Neuronal stem cell (in vitro differentiated cells): ENCODE results near the gene MAP3K4.

Experiments used
- DNase-seq: peaks from one replicate; pipeline ENCODE4 v3.0.0-alpha.2; 2013; ENCODE audit warnings: low spot score
- H2AFZ ChIP-seq: one replicate; pipeline ENCODE4 v1.6.1; 2013; ENCODE audit warnings: mild to moderate bottlenecking, low read length, inconsistent platforms
- H2AK5ac ChIP-seq: 2 replicates; pipeline ENCODE4 v1.6.1; 2013; ENCODE audit warnings: low read depth, mild to moderate bottlenecking, inconsistent platforms, low read length, moderate library complexity, mixed read lengths
- H2BK120ac ChIP-seq: 2 replicates; pipeline ENCODE4 v1.6.1; 2013; ENCODE audit warnings: low read depth, mild to moderate bottlenecking, inconsistent platforms, low read length, moderate library complexity, mixed read lengths
- H2BK12ac ChIP-seq: one replicate; pipeline ENCODE4 v1.6.1; 2013; ENCODE audit warnings: low read length, inconsistent platforms
- H2BK15ac ChIP-seq: 2 replicates; pipeline ENCODE4 v1.6.1; 2013; ENCODE audit warnings: mild to moderate bottlenecking, low read length, inconsistent platforms, mixed read lengths
- H2BK5ac ChIP-seq: one replicate; pipeline ENCODE4 v1.6.1; 2013; ENCODE audit warnings: inconsistent platforms, mild to moderate bottlenecking, low read length, moderate library complexity
- H3K14ac ChIP-seq: one replicate; pipeline ENCODE4 v1.6.1; 2013; ENCODE audit warnings: low read length, inconsistent platforms
- H3K18ac ChIP-seq: 2 replicates; pipeline ENCODE4 v1.6.1; 2013; ENCODE audit warnings: low read length, inconsistent platforms
- H3K23ac ChIP-seq: 2 replicates; pipeline ENCODE4 v1.6.1; 2013; ENCODE audit warnings: low read depth, mild to moderate bottlenecking, mixed read lengths, low read length, inconsistent platforms; ENCODE audit not compliant: poor library complexity
- H3K27ac ChIP-seq: replicated peaks from 3 replicates; pipeline ENCODE4 v1.5.1; 2013; ENCODE audit warnings: low read length, inconsistent platforms
- H3K27me3 ChIP-seq, 3 experiments: 2 replicates each; pipeline ENCODE4 v1.6.1; 2013; ENCODE audit warnings: low read length in 3 of 3, mild to moderate bottlenecking in 2 of 3, inconsistent platforms in 1 of 3, low read depth in 1 of 3, mixed read lengths in 1 of 3, moderate library complexity in 1 of 3; ENCODE audit not compliant: control insufficient read depth in 3 of 3, insufficient read depth in 3 of 3
- H3K36me3 ChIP-seq, 2 donors: replicated peaks in 1 of 2; 2 replicates each; pipeline ENCODE4 v1.6.1; 2013; ENCODE audit warnings: low read length in 2 of 2; ENCODE audit not compliant: control insufficient read depth in 2 of 2, insufficient read depth in 2 of 2
- H3K4ac ChIP-seq: 2 replicates; pipeline ENCODE4 v1.6.1; 2013; ENCODE audit warnings: inconsistent platforms, mild to moderate bottlenecking, low read length, moderate library complexity
- H3K4me1 ChIP-seq, 2 donors: 1 replicate in 1 of 2; 2 replicates in 1 of 2; pipeline ENCODE4 v1.6.1; 2013; ENCODE audit warnings: low read length in 2 of 2, low read depth in 1 of 2; ENCODE audit not compliant: control insufficient read depth in 2 of 2, insufficient read depth in 1 of 2
- H3K4me2 ChIP-seq: one replicate; pipeline ENCODE4 v1.6.1; 2013; ENCODE audit warnings: mild to moderate bottlenecking, low read length, inconsistent platforms; ENCODE audit not compliant: insufficient read depth, poor library complexity, severe bottlenecking
- H3K4me3 ChIP-seq, 2 donors: 2 replicates each; pipeline ENCODE4 v1.5.1; 2013; ENCODE audit warnings: low read length in 2 of 2, mild to moderate bottlenecking in 2 of 2, inconsistent platforms in 1 of 2, moderate library complexity in 1 of 2
- H3K79me1 ChIP-seq: one replicate; pipeline ENCODE4 v1.6.1; 2013; ENCODE audit warnings: low read depth, mild to moderate bottlenecking, inconsistent platforms, low read length, moderate library complexity
- H3K9ac ChIP-seq: one replicate; pipeline ENCODE4 v1.6.1; 2013; ENCODE audit warnings: mild to moderate bottlenecking, low read depth, low read length, inconsistent platforms; ENCODE audit not compliant: poor library complexity
- H3K9me3 ChIP-seq, 2 donors: replicated peaks in 1 of 2; 2 replicates each; pipeline versions ENCODE3 to v1.6.1; 2013; ENCODE audit warnings: low read length in 2 of 2, mild to moderate bottlenecking in 2 of 2, inconsistent platforms in 1 of 2, low read depth in 1 of 2, mixed read lengths in 1 of 2, moderate library complexity in 1 of 2; ENCODE audit not compliant: control insufficient read depth in 2 of 2, insufficient read depth in 1 of 2
- H4K8ac ChIP-seq: one replicate; pipeline ENCODE4 v1.6.1; 2013; ENCODE audit warnings: low read depth, mild to moderate bottlenecking, inconsistent platforms, low read length, moderate library complexity
- H4K91ac ChIP-seq: one replicate; pipeline ENCODE4 v1.6.1; 2013; ENCODE audit warnings: low read length, low read depth, mild to moderate bottlenecking, inconsistent platforms; ENCODE audit not compliant: poor library complexity
- WGBS, 2 donors: extraction: QIAGEN DNeasy Blood & Tissue Kit; methylation state at CpG; one replicate each; pipeline ENCODE4 v1.1.7; 2013; ENCODE audit warnings: missing lambda C conversion rate in 2 of 2, mixed read lengths in 1 of 2; ENCODE audit not compliant: insufficient read length in 2 of 2, insufficient replicate concordance in 1 of 2; ENCODE audit errors: extremely low coverage in 2 of 2; 5-methylcytosine and 5-hydroxymethylcytosine counted together

Gene MAP3K4

DNA sequence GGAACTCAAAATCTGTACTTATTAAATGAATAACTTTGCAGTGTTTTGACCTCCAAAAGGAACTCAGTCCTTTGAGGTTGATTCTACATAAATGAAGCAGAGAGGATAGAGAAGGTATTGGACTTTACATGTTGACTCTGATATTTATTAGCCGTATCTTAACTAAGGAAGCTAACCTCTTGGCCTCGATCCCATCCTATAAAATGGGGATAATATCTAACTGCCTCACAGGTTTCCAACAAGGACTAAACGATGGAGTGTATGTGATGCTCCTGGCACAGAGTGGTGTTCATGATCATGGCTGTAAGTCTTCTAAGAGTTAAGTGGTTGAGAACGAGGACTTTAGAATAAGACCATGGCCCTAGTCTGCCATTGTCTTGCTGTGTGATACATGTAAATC lies 24.2 kb upstream of the MAP3K4 start:
- WGBS, 2 donors: no CpG with 5 or more reads among the region's 4 CpGs
- Histone ChIP-seq H2AK5ac (no peak overlapping the region), H2AFZ (no peak overlapping the region), H3K14ac (no peak overlapping the region), H3K27me3 (no peaks in the 10 kb centered on the region), H3K18ac (no peak overlapping the region), H3K9ac (no peak overlapping the region), H2BK15ac (no peak overlapping the region), H2BK5ac (no peak overlapping the region), H3K4me2 (no peak overlapping the region), H3K4me3 (no peak overlapping the region), H2BK12ac (no peak overlapping the region), H3K23ac (no peak overlapping the region), H2BK120ac (no peak overlapping the region), H3K9me3 (no peaks in the 10 kb centered on the region), H3K36me3 (no peaks in the 10 kb centered on the region), H3K4ac (no peak overlapping the region), H4K8ac (no peak overlapping the region), H3K27ac (no peak overlapping the region), H3K79me1 (no peaks in the 10 kb centered on the region), H3K4me1 (no peaks in the 10 kb centered on the region), H4K91ac (no peak overlapping the region)
- DNase-seq: no peak

DNA sequence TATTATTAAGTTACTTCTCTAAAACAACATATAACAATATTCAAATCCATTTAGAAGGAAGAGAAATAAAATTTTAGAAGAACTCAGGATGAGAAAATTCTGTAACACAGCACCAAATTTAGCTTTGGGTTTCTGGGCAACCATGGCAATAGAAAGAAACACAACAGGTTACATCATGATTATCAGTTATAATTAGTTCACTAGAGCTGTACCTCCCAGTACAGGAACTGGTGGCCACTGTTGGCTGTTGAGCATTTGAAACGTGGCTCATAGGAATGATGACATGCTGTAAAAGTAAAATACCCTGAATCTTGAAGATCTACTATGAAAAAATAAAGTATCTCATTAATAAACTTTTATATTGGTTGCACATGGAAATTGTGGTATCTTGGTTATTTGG lies 23.7 kb upstream of the MAP3K4 start:
- no peak overlapping the region for H3K18ac ChIP-seq
- H3K4me1 ChIP-seq: no peaks in the 10 kb centered on the region
- H3K9me3 ChIP-seq: no peaks in the 10 kb centered on the region
- H2AK5ac ChIP-seq: no peak overlapping the region
- no peak overlapping the region for H3K23ac ChIP-seq
- H3K4me2 ChIP-seq: no peak overlapping the region
- H3K9ac ChIP-seq: no peak overlapping the region
- no peak overlapping the region for H3K14ac ChIP-seq
- no peaks in the 10 kb centered on the region for H3K79me1 ChIP-seq
- no peak for DNase-seq
- no peak overlapping the region for H2BK5ac ChIP-seq
- H3K4ac ChIP-seq: no peak overlapping the region
- WGBS, 2 donors: no CpG with 5 or more reads among the region's 1 CpG
- no peak overlapping the region for H2BK12ac ChIP-seq
- no peaks in the 10 kb centered on the region for H3K27me3 ChIP-seq
- H2BK120ac ChIP-seq: no peak overlapping the region
- H3K27ac ChIP-seq: no peak overlapping the region
- no peak overlapping the region for H2BK15ac ChIP-seq
- no peak overlapping the region for H2AFZ ChIP-seq
- no peaks in the 10 kb centered on the region for H3K36me3 ChIP-seq
- no peak overlapping the region for H4K8ac ChIP-seq
- H4K91ac ChIP-seq: no peak overlapping the region
- H3K4me3 ChIP-seq: no peak overlapping the region

DNA sequence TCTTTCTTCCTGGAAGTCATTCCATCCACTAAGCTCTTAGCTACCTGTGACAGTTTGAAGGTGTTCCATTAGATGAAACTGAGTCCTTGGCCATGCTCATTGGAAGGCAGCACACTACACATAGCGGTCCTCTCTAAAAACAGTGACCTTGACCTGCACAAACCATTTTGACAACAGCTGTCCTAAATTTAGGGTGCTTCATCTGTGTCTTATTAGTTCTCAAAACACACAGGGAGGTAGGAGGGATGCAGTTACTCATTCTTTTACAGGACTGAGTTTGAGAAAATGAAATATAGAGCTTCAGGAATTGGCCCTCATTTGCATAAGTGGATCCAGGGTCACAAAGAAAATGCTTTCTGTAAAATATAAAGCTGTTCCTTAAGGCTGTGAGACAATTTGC lies 20.4 kb upstream of the MAP3K4 start:
- Histone ChIP-seq H2BK15ac (no peak overlapping the region), H2BK12ac (no peak overlapping the region), H2BK5ac (no peak overlapping the region), H3K9me3 (no peaks in the 10 kb centered on the region), H3K18ac (no peak overlapping the region), H3K79me1 (no peaks in the 10 kb centered on the region), H3K4me3 (no peak overlapping the region), H3K9ac (no peak overlapping the region), H2AFZ (no peak overlapping the region), H4K8ac (no peak overlapping the region), H3K36me3 (no peaks in the 10 kb centered on the region), H3K4ac (no peak overlapping the region), H4K91ac (no peak overlapping the region), H3K14ac (no peak overlapping the region), H3K23ac (no peak overlapping the region), H2BK120ac (no peak overlapping the region), H3K27me3 (no peaks in the 10 kb centered on the region), H3K4me1 (peaks cover 0 to 13% of the 10 kb centered on the region in 2 donors), H3K4me2 (no peak overlapping the region), H3K27ac (no peak overlapping the region), H2AK5ac (no peak overlapping the region)
- DNase-seq: no peak
- WGBS, 2 donors: no CpG with 5 or more reads among the region's 1 CpG

DNA sequence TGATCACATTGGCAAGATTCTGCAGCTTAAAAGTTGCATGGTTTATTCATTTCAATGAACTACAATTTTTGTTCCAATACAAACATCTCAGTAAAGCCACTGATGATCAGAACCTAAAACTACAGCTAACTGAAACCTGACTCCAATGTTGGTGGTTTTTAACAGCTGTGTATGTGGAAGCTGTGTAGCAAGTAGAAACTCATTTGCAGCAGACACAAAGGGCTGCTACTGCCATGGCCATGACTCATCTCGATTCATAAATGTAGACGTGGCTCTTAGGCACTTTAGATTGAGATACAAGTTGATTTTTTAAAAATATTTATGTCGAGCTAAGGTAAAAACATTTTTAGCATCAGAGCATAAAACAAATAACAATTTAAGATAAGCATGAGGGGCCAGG lies 19.5 kb upstream of the MAP3K4 start:
- H3K27ac ChIP-seq: no peak overlapping the region
- peaks cover 0 to 13% of the 10 kb centered on the region in 2 donors for H3K4me1 ChIP-seq
- H2BK120ac ChIP-seq: no peak overlapping the region
- H3K14ac ChIP-seq: no peak overlapping the region
- no peak overlapping the region for H3K9ac ChIP-seq
- no peaks in the 10 kb centered on the region for H3K27me3 ChIP-seq
- no peak overlapping the region for H3K23ac ChIP-seq
- no CpG with 5 or more reads among the region's 3 CpGs for WGBS, 2 donors
- no peak overlapping the region for H2BK5ac ChIP-seq
- H2AFZ ChIP-seq: no peak overlapping the region
- H2BK15ac ChIP-seq: no peak overlapping the region
- DNase-seq: no peak
- H3K4me3 ChIP-seq: no peak overlapping the region
- no peak overlapping the region for H4K91ac ChIP-seq
- H3K79me1 ChIP-seq: no peaks in the 10 kb centered on the region
- H3K4me2 ChIP-seq: no peak overlapping the region
- H4K8ac ChIP-seq: no peak overlapping the region
- H3K4ac ChIP-seq: no peak overlapping the region
- H2AK5ac ChIP-seq: no peak overlapping the region
- no peak overlapping the region for H3K18ac ChIP-seq
- H2BK12ac ChIP-seq: no peak overlapping the region
- peaks cover 0 to 2% of the 10 kb centered on the region in 2 donors for H3K9me3 ChIP-seq
- H3K36me3 ChIP-seq: no peaks in the 10 kb centered on the region
